WTC11 (cell line): Measurements from ENCODE around the gene TPR.

Source experiments
- ATF3 ChIP-seq: sonication (generic); formaldehyde crosslinking; conservative IDR thresholded peaks from 2 replicates; pipeline ENCODE4 v1.8.1; 2022; ENCODE audit warnings: mild to moderate bottlenecking, missing genetic modification reagents
- CTCF ChIP-seq: fragments of 200-600 bp; IDR thresholded peaks from 2 replicates; pipeline ENCODE4 v1.8.0; 2022; ENCODE audit warnings: antibody characterized with exemption
- MAX ChIP-seq: sonication (generic); formaldehyde crosslinking; IDR thresholded peaks from 2 replicates; pipeline ENCODE4 v1.8.0; 2022; ENCODE audit warnings: mild to moderate bottlenecking, missing genetic modification reagents
- NR3C1 ChIP-seq: sonication (generic); formaldehyde crosslinking; conservative IDR thresholded peaks from 2 replicates; pipeline ENCODE4 v1.8.1; 2023; ENCODE audit warnings: low read depth, mild to moderate bottlenecking, missing genetic modification reagents

- no peak for TF ChIP-seq MAX (CRISPR knock-in tag)
- TF ChIP-seq CTCF: no peak
- no peak for TF ChIP-seq NR3C1 (CRISPR knock-in tag)
- no peak for TF ChIP-seq ATF3 (CRISPR knock-in tag)
Measured at GRCh38 chr1:186300056-186300455, 75.0 kb downstream of the TPR start.
